Fibroblast of skin of abdomen (primary cell): ENCODE data around the gene SH3RF1.
A peak's percentile ranks its signal among the peaks of the same experiment; 100 is the strongest.
"Not testable (repeated sequence)": the region's sequence is repeated elsewhere in the genome, so short reads cannot be mapped to it uniquely, and the experiment has no call there.

Experiments used
- DNase-seq: peaks from one replicate; pipeline ENCODE4 v3.0.0-alpha.2; 2013

Gene SH3RF1

GRCh38 chr4:169225812-169226211, 44.9 kb downstream of the SH3RF1 start:
- peak; percentile 33 for DNase-seq

GRCh38 chr4:169225058-169225751, 45.6 kb downstream of the SH3RF1 start:
- peak; percentile 96 for DNase-seq

GRCh38 chr4:169222761-169223160, 48.0 kb downstream of the SH3RF1 start:
- DNase-seq = no peak

GRCh38 chr4:169221662-169222061, 49.1 kb downstream of the SH3RF1 start:
- no peak for DNase-seq

GRCh38 chr4:169220854-169221411, 49.8 kb downstream of the SH3RF1 start:
- no peak for DNase-seq

GRCh38 chr4:169220447-169220846, 50.3 kb downstream of the SH3RF1 start:
- no peak for DNase-seq

- DNase-seq = no peak
These were observed 51.3 kb downstream of the SH3RF1 start for GRCh38 chr4:169219440-169219839.

GRCh38 chr4:169215656-169216055, 55.1 kb downstream of the SH3RF1 start:
- no peak for DNase-seq

GRCh38 chr4:169212981-169213380, 57.8 kb downstream of the SH3RF1 start:
- DNase-seq = no peak

GRCh38 chr4:169210504-169211118, 60.1 kb downstream of the SH3RF1 start:
- no peak for DNase-seq

- DNase-seq = no peak
These were observed 61.3 kb downstream of the SH3RF1 start for GRCh38 chr4:169209388-169209883.

- DNase-seq = no peak
These were observed 62.2 kb downstream of the SH3RF1 start for GRCh38 chr4:169208516-169208915.

- no peak for DNase-seq
These were observed 62.7 kb downstream of the SH3RF1 start for GRCh38 chr4:169208090-169208455.

- no peak for DNase-seq
These were observed 63.2 kb downstream of the SH3RF1 start for GRCh38 chr4:169207436-169208089.

- DNase-seq = no peak
These were observed 65.0 kb downstream of the SH3RF1 start for GRCh38 chr4:169205744-169206080.

GRCh38 chr4:169205075-169205743, 65.5 kb downstream of the SH3RF1 start:
- peak; percentile 48 for DNase-seq

GRCh38 chr4:169203891-169204290, 66.9 kb downstream of the SH3RF1 start:
- DNase-seq = no peak

- not testable (repeated sequence) for DNase-seq
These were observed 67.5 kb downstream of the SH3RF1 start for GRCh38 chr4:169203278-169203677.

GRCh38 chr4:169202878-169203277, 67.9 kb downstream of the SH3RF1 start:
- DNase-seq = no peak

- DNase-seq = no peak
These were observed 68.5 kb downstream of the SH3RF1 start for GRCh38 chr4:169202145-169202699.

GRCh38 chr4:169201222-169202144, 69.3 kb downstream of the SH3RF1 start:
- peak; percentile 31 for DNase-seq
